HEK293 (cell line): Measurements from ENCODE around the gene RHOT2.
A peak's percentile ranks its signal among the peaks of the same experiment; 100 is the strongest.

ENCODE experiments used
- KLF10 ChIP-seq: fragments of 450-650 bp; IDR thresholded peaks from 2 replicates; pipeline ENCODE4 v1.5.1; 2018; ENCODE audit warnings: missing biosample characterization, mild to moderate bottlenecking, missing genetic modification characterization
- KLF7 ChIP-seq: fragments of 450-650 bp; formaldehyde crosslinking; IDR thresholded peaks from 2 replicates; pipeline ENCODE4 v1.5.1; 2016; ENCODE audit warnings: missing biosample characterization, missing genetic modification characterization, borderline replicate concordance
- SCRT2 ChIP-seq: fragments of 450-650 bp; formaldehyde crosslinking; IDR thresholded peaks from 2 replicates; pipeline ENCODE4 v1.5.1; 2016; ENCODE audit warnings: missing biosample characterization, missing genetic modification characterization
- ZBTB1 ChIP-seq: fragments of 450-650 bp; formaldehyde crosslinking; IDR thresholded peaks from 2 replicates; pipeline ENCODE4 v1.5.1; 2016; ENCODE audit warnings: missing biosample characterization, missing genetic modification characterization
- ZNF169 ChIP-seq: fragments of 450-650 bp; formaldehyde crosslinking; IDR thresholded peaks from 2 replicates; pipeline ENCODE4 v1.5.1; 2016; ENCODE audit warnings: missing biosample characterization, missing genetic modification characterization
- ZNF2 ChIP-seq: fragments of 450-650 bp; formaldehyde crosslinking; IDR thresholded peaks from 2 replicates; pipeline ENCODE4 v1.5.1; 2016; ENCODE audit warnings: missing biosample characterization, missing genetic modification characterization
- ZNF311 ChIP-seq: fragments of 450-650 bp; formaldehyde crosslinking; IDR thresholded peaks from 2 replicates; pipeline ENCODE4 v1.5.1; 2017; ENCODE audit warnings: missing biosample characterization, missing genetic modification characterization, borderline replicate concordance
- ZNF335 ChIP-seq: fragments of 450-650 bp; formaldehyde crosslinking; conservative IDR thresholded peaks from 2 replicates; pipeline ENCODE4 v1.5.1; 2016; ENCODE audit warnings: missing biosample characterization, missing genetic modification characterization
- ZNF341 ChIP-seq: fragments of 450-650 bp; formaldehyde crosslinking; IDR thresholded peaks from 2 replicates; pipeline ENCODE4; 2016; ENCODE audit warnings: low read depth, missing biosample characterization, missing genetic modification characterization
- ZNF571 ChIP-seq: fragments of 450-650 bp; formaldehyde crosslinking; IDR thresholded peaks from 2 replicates; pipeline ENCODE4 v1.5.0; 2017; ENCODE audit warnings: missing biosample characterization, missing genetic modification characterization
- ZNF623 ChIP-seq: fragments of 450-650 bp; formaldehyde crosslinking; IDR thresholded peaks from 2 replicates; pipeline ENCODE4 v1.5.1; 2016; ENCODE audit warnings: missing biosample characterization, missing genetic modification characterization
- ZNF626 ChIP-seq: fragments of 450-650 bp; sonication (Bioruptor Pico); formaldehyde crosslinking; IDR thresholded peaks from 2 replicates; pipeline ENCODE4 v1.5.1; 2018; ENCODE audit warnings: missing biosample characterization, missing genetic modification characterization, inconsistent platforms
- ZNF785 ChIP-seq: fragments of 450-650 bp; formaldehyde crosslinking; IDR thresholded peaks from 2 replicates; pipeline ENCODE4 v1.5.1; 2016; ENCODE audit warnings: missing biosample characterization, missing genetic modification characterization
- TF ChIP-seq, protein P1 (sequence below): fragments of 450-650 bp; formaldehyde crosslinking; conservative IDR thresholded peaks from 2 replicates; pipeline ENCODE4 v1.5.1; 2016; ENCODE audit warnings: low read depth, missing biosample characterization, missing genetic modification characterization
- TF ChIP-seq, protein P2 (sequence below): sonication (generic); formaldehyde crosslinking; IDR thresholded peaks from 2 replicates; pipeline ENCODE4 v1.8.1; 2022; ENCODE audit warnings: mild to moderate bottlenecking, moderate library complexity, missing genetic modification reagents
- TF ChIP-seq, protein P3 (sequence below): fragments of 450-650 bp; formaldehyde crosslinking; IDR thresholded peaks from 2 replicates; pipeline ENCODE4 v1.5.1; 2016; ENCODE audit warnings: missing biosample characterization, missing genetic modification characterization
- TF ChIP-seq, protein P4 (sequence below): fragments of 450-650 bp; formaldehyde crosslinking; IDR thresholded peaks from 2 replicates; pipeline ENCODE4 v1.5.1; 2016; ENCODE audit warnings: missing biosample characterization, missing genetic modification characterization
- TF ChIP-seq, protein P5 (sequence below): fragments of 450-650 bp; formaldehyde crosslinking; IDR thresholded peaks from 2 replicates; pipeline ENCODE4 v1.5.1; 2016; ENCODE audit warnings: missing biosample characterization, missing genetic modification characterization
- TF ChIP-seq, protein P6 (sequence below): fragments of 450-650 bp; formaldehyde crosslinking; IDR thresholded peaks from 2 replicates; pipeline ENCODE4 v1.5.1; 2016; ENCODE audit warnings: missing biosample characterization, missing genetic modification characterization
- TF ChIP-seq, protein P7 (sequence below): fragments of 450-650 bp; formaldehyde crosslinking; IDR thresholded peaks from 2 replicates; pipeline ENCODE4 v1.5.1; 2017; ENCODE audit warnings: missing biosample characterization, mild to moderate bottlenecking, missing genetic modification characterization, moderate library complexity

RHOT2 gene

DNA sequence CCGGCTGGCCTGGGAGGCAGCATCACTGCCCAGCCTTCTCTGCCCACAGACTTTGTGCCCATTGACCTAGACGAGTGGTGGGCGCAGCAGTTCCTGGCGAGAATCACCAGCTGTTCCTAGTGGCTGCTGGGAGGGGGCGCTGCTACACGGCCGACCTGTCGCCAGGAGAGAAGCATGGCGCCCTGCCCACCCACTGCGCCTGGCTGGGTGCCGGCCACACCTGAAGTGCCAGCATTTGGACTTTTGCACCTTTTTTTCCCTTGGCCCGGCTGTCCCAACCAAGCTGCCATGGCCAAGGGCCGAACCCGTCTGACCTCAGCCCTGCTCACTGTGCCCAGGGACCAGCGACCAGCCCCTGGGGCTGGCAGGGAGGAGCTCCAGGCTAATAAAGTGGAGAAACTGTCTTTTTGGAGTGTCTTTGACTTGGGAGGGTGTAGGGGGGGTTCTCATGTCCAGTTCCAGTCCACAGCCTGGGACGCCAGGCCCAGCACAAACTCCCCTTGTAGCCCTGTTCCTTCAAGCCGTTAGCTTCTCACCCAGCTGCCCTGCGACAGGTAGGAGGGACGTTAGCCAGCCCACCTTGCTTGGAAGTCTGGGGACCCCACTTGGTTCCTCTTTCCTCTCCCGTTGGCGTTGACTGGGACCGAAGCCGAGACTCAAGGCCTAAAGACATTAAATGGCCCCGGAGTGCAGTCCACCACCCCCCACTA lies 19.7 kb upstream of the RHOT2 start (continued):
- TF ChIP-seq, protein P1, sequence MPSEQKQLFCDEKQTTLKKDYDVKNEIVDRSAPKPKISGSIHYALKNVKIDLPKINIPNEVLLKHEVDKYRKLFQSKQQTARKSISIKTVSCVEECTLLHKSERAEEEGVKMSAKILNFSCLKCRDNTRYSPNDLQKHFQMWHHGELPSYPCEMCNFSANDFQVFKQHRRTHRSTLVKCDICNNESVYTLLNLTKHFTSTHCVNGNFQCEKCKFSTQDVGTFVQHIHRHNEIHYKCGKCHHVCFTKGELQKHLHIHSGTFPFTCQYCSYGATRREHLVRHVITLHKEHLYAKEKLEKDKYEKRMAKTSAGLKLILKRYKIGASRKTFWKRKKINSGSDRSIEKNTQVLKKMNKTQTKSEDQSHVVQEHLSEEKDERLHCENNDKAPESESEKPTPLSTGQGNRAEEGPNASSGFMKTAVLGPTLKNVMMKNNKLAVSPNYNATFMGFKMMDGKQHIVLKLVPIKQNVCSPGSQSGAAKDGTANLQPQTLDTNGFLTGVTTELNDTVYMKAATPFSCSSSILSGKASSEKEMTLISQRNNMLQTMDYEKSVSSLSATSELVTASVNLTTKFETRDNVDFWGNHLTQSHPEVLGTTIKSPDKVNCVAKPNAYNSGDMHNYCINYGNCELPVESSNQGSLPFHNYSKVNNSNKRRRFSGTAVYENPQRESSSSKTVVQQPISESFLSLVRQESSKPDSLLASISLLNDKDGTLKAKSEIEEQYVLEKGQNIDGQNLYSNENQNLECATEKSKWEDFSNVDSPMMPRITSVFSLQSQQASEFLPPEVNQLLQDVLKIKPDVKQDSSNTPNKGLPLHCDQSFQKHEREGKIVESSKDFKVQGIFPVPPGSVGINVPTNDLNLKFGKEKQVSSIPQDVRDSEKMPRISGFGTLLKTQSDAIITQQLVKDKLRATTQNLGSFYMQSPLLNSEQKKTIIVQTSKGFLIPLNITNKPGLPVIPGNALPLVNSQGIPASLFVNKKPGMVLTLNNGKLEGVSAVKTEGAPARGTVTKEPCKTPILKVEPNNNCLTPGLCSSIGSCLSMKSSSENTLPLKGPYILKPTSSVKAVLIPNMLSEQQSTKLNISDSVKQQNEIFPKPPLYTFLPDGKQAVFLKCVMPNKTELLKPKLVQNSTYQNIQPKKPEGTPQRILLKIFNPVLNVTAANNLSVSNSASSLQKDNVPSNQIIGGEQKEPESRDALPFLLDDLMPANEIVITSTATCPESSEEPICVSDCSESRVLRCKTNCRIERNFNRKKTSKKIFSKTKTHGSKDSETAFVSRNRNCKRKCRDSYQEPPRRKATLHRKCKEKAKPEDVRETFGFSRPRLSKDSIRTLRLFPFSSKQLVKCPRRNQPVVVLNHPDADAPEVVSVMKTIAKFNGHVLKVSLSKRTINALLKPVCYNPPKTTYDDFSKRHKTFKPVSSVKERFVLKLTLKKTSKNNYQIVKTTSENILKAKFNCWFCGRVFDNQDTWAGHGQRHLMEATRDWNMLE (tag by site-specific recombination), result no peak
- no peak for TF ChIP-seq ZNF169
- no peak for TF ChIP-seq ZNF335 (tag by site-specific recombination)
- no peak for TF ChIP-seq ZNF623 (tag by site-specific recombination)
- TF ChIP-seq SCRT2 (tag by site-specific recombination), result peak; percentile 85
- TF ChIP-seq, protein P2, sequence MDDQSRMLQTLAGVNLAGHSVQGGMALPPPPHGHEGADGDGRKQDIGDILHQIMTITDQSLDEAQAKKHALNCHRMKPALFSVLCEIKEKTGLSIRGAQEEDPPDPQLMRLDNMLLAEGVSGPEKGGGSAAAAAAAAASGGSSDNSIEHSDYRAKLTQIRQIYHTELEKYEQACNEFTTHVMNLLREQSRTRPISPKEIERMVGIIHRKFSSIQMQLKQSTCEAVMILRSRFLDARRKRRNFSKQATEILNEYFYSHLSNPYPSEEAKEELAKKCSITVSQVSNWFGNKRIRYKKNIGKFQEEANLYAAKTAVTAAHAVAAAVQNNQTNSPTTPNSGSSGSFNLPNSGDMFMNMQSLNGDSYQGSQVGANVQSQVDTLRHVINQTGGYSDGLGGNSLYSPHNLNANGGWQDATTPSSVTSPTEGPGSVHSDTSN (CRISPR knock-in tag), result no peak
- TF ChIP-seq, protein P3, sequence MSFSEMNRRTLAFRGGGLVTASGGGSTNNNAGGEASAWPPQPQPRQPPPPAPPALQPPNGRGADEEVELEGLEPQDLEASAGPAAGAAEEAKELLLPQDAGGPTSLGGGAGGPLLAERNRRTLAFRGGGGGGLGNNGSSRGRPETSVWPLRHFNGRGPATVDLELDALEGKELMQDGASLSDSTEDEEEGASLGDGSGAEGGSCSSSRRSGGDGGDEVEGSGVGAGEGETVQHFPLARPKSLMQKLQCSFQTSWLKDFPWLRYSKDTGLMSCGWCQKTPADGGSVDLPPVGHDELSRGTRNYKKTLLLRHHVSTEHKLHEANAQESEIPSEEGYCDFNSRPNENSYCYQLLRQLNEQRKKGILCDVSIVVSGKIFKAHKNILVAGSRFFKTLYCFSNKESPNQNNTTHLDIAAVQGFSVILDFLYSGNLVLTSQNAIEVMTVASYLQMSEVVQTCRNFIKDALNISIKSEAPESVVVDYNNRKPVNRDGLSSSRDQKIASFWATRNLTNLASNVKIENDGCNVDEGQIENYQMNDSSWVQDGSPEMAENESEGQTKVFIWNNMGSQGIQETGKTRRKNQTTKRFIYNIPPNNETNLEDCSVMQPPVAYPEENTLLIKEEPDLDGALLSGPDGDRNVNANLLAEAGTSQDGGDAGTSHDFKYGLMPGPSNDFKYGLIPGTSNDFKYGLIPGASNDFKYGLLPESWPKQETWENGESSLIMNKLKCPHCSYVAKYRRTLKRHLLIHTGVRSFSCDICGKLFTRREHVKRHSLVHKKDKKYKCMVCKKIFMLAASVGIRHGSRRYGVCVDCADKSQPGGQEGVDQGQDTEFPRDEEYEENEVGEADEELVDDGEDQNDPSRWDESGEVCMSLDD (tag by site-specific recombination), result no peak
- TF ChIP-seq, protein P4, sequence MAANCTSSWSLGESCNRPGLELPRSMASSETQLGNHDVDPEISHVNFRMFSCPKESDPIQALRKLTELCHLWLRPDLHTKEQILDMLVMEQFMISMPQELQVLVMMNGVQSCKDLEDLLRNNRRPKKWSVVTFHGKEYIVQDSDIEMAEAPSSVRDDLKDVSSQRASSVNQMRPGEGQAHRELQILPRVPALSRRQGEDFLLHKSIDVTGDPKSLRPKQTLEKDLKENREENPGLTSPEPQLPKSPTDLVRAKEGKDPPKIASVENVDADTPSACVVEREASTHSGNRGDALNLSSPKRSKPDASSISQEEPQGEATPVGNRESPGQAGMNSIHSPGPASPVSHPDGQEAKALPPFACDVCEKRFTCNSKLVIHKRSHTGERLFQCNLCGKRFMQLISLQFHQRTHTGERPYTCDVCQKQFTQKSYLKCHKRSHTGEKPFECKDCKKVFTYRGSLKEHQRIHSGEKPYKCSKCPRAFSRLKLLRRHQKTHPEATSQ (tag by site-specific recombination), result 0 out of 2 replicates have a peak, but pooled peaks have one; percentile 35
- peak; percentile 74 for TF ChIP-seq ZNF341
- TF ChIP-seq, protein P5, sequence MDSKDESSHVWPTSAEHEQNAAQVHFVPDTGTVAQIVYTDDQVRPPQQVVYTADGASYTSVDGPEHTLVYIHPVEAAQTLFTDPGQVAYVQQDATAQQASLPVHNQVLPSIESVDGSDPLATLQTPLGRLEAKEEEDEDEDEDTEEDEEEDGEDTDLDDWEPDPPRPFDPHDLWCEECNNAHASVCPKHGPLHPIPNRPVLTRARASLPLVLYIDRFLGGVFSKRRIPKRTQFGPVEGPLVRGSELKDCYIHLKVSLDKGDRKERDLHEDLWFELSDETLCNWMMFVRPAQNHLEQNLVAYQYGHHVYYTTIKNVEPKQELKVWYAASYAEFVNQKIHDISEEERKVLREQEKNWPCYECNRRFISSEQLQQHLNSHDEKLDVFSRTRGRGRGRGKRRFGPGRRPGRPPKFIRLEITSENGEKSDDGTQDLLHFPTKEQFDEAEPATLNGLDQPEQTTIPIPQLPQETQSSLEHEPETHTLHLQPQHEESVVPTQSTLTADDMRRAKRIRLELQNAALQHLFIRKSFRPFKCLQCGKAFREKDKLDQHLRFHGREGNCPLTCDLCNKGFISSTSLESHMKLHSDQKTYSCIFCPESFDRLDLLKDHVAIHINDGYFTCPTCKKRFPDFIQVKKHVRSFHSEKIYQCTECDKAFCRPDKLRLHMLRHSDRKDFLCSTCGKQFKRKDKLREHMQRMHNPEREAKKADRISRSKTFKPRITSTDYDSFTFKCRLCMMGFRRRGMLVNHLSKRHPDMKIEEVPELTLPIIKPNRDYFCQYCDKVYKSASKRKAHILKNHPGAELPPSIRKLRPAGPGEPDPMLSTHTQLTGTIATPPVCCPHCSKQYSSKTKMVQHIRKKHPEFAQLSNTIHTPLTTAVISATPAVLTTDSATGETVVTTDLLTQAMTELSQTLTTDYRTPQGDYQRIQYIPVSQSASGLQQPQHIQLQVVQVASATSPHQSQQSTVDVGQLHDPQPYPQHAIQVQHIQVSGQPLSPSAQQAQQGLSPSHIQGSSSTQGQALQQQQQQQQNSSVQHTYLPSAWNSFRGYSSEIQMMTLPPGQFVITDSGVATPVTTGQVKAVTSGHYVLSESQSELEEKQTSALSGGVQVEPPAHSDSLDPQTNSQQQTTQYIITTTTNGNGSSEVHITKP (tag by site-specific recombination), result no peak
- TF ChIP-seq ZNF785 (tag by site-specific recombination), result 0 out of 2 replicates have a peak, but pooled peaks have one; percentile 20
- TF ChIP-seq, protein P6, sequence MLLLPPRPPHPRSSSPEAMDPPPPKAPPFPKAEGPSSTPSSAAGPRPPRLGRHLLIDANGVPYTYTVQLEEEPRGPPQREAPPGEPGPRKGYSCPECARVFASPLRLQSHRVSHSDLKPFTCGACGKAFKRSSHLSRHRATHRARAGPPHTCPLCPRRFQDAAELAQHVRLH, result no peak
- TF ChIP-seq, protein P7, sequence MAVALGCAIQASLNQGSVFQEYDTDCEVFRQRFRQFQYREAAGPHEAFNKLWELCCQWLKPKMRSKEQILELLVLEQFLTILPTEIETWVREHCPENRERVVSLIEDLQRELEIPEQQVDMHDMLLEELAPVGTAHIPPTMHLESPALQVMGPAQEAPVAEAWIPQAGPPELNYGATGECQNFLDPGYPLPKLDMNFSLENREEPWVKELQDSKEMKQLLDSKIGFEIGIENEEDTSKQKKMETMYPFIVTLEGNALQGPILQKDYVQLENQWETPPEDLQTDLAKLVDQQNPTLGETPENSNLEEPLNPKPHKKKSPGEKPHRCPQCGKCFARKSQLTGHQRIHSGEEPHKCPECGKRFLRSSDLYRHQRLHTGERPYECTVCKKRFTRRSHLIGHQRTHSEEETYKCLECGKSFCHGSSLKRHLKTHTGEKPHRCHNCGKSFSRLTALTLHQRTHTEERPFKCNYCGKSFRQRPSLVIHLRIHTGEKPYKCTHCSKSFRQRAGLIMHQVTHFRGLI (tag by site-specific recombination), result peak; percentile 53
- TF ChIP-seq ZBTB1 (tag by site-specific recombination), result no peak
- TF ChIP-seq ZNF311, result no peak
- no peak for TF ChIP-seq ZNF626 (tag by site-specific recombination)
- peak; percentile 36; the same call in 1 of the 2 replicates for TF ChIP-seq KLF10
- TF ChIP-seq KLF7 (tag by site-specific recombination), result peak; percentile 72
- no peak for TF ChIP-seq ZNF571 (tag by site-specific recombination)
- TF ChIP-seq ZNF2 (tag by site-specific recombination), result peak; percentile 84
